SH-SY5Y (cell line): ENCODE results near the gene MBOAT2.

Source experiments
- GATA2 ChIP-seq: IDR thresholded peaks from 2 replicates; pipeline ENCODE4 v1.6.1; 2011; ENCODE audit warnings: mild to moderate bottlenecking, low read depth, low read length
- GATA3 ChIP-seq: IDR thresholded peaks from 2 replicates; pipeline ENCODE4 v1.6.1; 2011; ENCODE audit warnings: low read depth, mild to moderate bottlenecking, low read length, moderate library complexity

Gene MBOAT2

GRCh38 chr2:8989536-8990079, 13.9 kb downstream of the MBOAT2 start:
- TF ChIP-seq GATA3, result no peak
- no peak for TF ChIP-seq GATA2

GRCh38 chr2:8987410-8987809, 16.1 kb downstream of the MBOAT2 start:
- TF ChIP-seq GATA2, result no peak

DNA sequence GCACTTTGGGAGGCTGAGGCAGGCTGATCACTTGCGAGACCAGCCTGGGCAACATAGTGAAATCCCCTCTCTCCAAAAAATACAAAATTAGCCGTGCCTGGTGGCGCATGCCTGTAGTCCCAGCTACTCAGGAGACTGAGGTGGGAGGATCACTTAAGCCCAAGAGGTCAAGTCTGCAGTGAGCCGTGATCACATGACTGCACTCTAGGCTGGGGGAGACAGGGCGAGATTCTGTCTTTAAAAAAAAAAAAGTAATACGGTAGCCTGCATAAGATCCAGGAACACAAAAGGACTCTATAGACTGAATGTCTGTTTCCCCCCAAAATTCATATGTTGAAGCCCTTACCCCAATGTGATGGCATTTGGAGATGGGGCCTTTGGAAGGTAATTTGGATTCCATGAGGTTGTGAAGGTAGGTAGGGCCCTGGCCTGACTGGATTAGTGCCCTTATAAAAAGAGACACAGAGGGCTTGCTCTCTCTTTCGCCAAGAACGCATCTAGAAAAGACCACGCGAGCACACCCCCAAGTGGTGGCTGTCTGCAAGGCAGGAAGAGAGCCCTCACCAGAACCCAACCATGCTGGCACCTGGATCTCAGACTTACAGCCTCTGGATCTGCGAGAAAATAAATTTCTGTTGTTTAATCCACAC, 17.0 kb downstream of the MBOAT2 start:
- TF ChIP-seq GATA3, result no peak
- TF ChIP-seq GATA2, result no peak

- TF ChIP-seq GATA2, result no peak
- TF ChIP-seq GATA3, result no peak
These were observed 17.7 kb downstream of the MBOAT2 start for GRCh38 chr2:8985561-8986326.

- TF ChIP-seq GATA2 (no peak), GATA3 (no peak)
These were observed 18.6 kb downstream of the MBOAT2 start for GRCh38 chr2:8984855-8985254.

- TF ChIP-seq GATA3, result no peak
- no peak for TF ChIP-seq GATA2
These were observed 19.3 kb downstream of the MBOAT2 start for GRCh38 chr2:8984157-8984556.

DNA sequence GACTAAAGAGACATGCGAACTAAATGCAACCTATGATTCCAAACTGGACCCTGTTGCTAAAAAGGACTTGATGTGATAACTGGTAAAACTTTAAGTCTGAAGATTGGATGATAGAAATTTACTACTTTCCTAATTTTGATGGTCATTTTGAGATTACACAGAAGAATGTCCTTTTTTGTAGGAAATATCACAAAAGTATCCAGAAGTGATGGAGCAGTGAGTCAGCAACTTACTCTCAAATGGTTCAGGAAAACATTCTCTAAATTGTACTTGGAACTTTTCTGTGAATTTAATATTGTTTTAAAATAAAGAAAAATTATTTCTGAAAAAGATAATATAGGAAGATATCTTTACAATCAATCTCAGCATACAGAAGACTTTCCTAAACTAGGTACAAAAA, 19.9 kb downstream of the MBOAT2 start:
- TF ChIP-seq GATA2, result no peak
- TF ChIP-seq GATA3, result no peak

- TF ChIP-seq GATA2 (no peak), GATA3 (no peak)
These were observed 21.6 kb downstream of the MBOAT2 start for GRCh38 chr2:8981876-8982275.

GRCh38 chr2:8980096-8980495, 23.4 kb downstream of the MBOAT2 start:
- TF ChIP-seq GATA2 (no peak), GATA3 (no peak)

DNA sequence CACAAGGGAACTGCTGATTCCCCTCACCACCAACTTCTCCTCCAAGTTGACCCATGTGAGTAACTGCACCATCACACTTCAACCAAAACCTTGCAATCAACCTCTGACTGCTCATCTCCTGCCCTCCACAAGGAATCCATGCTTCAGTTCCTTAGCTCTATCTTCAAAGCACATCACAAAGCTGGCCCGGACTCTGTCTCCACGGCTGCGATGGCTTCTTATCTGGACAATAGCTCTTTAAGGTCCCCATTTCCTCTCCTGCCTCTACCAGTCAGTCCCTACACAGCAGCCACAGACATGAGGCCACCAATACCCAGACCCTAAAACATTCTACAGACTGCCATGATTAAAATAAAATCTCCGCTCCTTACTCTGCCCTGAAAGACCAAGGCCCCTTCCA, 25.7 kb downstream of the MBOAT2 start:
- no peak for TF ChIP-seq GATA3
- TF ChIP-seq GATA2, result no peak

DNA sequence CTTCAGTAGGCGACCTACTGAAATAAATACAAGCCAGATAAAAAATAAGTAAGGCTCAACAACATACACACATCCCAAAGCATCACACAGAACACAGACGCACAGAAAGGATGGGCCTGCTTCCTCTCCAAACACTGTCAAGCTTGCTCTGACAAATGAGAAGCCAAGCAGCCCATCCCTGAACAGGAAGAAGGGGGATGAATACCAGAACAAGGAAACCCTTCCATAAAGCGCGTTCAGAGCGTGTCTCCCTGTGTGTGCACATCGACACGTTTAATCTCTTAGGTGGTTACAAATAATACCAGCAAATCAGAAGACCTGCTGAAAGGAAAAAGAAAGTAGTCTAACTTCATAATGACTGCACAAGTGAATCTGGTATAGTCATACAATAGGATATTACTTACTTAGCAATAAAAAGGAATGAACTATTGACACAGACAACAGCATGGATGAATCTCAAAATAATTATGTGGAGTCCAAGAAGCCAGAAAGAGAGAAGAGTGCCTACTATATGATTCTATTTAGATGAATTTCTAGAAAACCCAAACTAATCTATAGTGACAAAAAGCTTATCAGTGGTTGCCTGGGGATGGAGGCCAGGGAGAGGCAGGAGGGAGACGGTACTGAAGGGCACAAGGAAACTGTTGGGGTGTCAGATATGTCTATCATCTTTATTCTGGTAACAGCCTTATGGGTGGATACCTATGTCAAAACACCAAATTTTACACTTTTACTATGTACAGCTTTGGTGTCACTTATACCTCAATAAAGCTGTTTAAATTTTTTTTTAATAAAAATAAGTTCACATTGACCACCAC, 26.8 kb downstream of the MBOAT2 start:
- TF ChIP-seq GATA3, result no peak
- 0 out of 2 replicates have a peak, but pooled peaks have one; percentile 20 for TF ChIP-seq GATA2

DNA sequence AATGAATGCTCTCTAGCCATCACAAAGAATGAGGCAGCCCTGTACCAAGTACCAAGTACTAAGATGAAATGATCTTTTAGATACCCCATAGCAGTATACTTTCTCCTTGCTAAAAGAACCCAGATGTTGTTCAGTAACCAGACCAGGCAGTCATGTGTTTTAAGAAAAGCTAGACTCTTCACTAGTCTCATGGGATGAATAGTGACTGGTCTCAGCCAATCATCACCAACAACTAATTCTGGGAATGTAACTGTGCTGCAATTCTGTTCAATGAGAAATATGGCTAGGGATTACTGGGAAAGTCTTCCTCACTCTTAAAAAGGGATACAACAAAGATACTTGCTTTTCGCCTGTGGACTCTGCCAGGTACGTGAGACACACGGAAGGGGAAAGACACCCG, 29.5 kb downstream of the MBOAT2 start:
- TF ChIP-seq GATA2, result no peak
- no peak for TF ChIP-seq GATA3

GRCh38 chr2:8966123-8966908, 37.2 kb downstream of the MBOAT2 start:
- no peak for TF ChIP-seq GATA3
- TF ChIP-seq GATA2, result no peak
